NCI-H2107 treated with DMSO at 0.1 percent for 48 hours (cell line): ENCODE data around the gene HLA-DPA1.
"Not testable (repeated sequence)": the region's sequence is repeated elsewhere in the genome, so short reads cannot be mapped to it uniquely, and the experiment has no call there.

Source experiments
- DNase-seq: peaks from one replicate; lab custom pipeline; 2025; ENCODE audit not compliant: unreplicated experiment; lab: John Stamatoyannopoulos, UW

Gene HLA-DPA1

GRCh38 chr6:33073431-33073871 lies at the start of gene HLA-DPA1:
HLA-DPA1 (minus strand) TSS chr6:33073649.
- DNase-seq, result no peak

DNA sequence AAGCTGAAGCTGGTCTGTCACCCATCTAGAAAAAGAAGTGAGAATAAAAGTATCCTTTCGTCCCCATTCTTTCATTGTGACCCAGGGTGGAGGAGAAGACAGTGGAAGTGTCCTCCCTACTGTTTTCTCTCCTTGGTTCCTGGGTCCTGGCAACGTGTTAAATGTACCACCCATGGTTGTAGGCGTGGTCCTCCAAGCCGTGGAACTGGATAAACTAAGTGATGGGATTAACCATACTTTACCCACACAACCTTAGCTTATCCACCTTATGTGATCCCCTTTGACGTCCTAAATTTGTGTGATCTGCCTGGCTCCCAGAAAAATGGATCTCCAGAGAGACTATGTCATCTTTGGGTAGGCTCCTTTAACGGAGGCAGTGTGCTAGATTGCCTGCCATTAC lies 49.7 kb upstream of the HLA-DPA1 start:
- DNase-seq, result no peak

DNA sequence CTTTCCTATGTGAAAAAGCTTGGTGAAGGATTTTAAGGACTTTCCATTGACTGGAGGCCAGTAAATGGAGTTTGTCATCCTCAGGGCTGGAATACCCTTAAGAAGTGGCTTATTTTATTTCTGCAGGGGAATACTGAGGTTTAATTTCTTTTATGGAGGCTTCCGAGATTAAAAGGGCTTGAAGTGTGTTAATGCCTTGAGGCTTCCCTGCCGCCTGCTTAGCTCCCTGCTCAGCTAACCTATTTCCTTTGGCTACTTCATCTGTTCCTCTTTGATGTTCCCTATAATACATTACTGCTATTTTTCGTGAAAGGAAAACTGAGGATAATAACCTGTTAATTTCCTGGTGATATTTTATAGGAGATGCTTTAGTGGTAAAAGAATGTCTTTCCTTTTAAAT lies 46.6 kb upstream of the HLA-DPA1 start:
- no peak for DNase-seq

DNA sequence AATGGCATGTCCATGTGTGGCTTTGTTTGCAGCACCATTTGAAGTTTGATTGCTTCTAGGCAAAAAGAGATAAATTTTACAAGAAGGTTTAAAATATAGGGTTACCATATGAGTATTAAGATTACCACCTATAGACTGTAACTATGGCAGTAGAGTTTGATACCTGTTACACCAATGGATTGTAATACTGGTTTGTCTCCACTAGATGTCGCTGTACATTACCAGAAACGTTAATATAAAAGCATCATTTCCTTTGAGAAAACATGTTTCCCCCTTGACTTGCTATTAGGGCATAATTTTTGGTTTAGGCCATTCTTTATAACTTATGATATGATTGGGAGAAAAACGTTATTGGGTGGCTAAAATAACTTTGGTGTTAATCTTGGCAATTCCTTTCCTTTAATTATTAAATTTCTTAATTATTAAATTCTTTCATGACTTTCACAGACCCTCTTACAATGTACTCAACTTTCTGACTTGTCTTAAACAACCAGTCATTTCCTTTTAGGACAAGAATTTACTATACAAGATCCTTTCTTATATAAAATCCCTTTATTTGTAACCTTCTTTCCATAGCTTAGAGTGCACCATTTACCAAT lies 45.2 kb upstream of the HLA-DPA1 start:
- peak; percentile 32 for DNase-seq

- no peak for DNase-seq
Observed at GRCh38 chr6:33117811-33118277, 44.4 kb upstream of the HLA-DPA1 start.

DNA sequence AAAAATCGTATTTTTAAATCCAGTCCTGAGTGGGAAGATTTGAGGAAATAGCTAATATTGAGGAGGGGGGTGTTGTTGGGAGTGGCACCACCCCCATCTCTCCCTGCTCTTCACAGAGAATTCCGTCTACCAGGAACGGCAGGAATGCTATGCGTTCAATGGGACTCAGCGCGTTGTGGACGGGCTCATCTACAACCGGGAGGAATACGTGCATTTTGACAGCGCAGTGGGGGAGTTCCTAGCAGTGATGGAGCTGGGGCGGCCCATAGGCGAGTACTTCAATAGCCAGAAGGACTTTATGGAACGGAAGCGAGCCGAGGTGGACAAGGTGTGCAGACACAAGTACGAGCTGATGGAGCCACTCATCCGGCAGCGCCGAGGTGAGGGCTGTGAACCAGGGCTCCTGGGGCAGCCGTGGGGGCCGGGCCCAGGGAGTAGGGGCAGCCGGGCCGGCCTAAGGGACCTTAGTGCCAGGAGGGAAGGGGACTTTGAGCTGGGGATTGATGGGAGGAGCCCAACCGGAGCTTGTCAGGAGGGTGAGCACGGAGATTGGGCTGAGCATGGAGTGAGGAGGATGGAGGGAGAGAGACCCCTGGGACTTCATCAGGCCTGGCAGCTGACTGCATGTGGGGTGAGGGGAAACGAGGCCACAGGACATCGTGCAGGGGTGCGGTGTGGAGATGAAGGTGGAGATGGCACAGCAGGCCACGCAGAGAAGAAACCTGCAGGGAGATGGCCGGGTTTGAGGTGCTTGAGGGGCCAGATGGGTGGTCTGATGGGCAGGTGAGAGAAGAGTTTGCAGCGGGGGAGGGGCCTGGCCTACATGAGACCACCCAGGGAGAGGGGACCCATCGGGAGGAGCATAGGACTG lies 43.6 kb upstream of the HLA-DPA1 start:
- no peak for DNase-seq

DNA sequence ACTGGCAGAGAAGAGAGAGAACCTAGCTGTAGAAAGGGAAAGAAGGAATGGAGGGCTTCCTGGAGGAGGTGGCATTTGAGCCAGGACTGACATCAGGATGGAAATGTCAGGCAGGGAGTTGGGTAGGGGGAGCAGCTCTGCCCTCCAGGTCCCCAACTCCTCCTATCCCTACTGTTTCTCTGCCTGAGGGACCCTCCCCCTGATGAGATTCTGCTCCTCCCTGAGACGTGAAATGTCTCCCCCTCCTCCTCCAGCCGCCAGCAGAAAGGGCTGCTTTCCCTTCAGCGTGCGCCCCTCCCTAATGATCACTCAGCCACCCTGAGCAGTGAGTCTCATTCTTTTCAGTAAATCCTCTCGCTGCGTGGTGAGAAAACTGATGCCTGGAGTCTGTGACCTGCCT lies 43.0 kb upstream of the HLA-DPA1 start:
- DNase-seq, result no peak

GRCh38 chr6:33114406-33114805 lies 41.0 kb upstream of the HLA-DPA1 start:
- no peak for DNase-seq

DNA sequence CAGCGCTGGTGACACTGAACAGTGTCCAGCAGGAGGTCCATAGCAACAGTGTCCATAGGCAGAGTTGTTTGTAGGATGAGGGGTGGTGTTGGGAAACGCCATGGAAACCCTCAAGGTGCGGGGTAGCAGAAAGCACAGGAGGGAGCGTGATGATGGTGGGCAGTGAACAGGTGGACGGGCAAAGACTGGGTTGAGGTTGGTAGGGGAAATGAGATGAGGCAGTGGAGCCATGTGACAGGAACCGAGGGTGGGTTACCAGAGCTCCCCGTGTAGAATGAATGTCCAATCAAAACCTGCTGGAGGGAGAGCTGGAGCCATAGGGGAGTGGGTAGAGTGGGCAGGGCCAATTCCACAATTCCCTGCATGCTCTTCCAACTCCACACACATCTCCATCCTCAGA lies 40.3 kb upstream of the HLA-DPA1 start:
- no peak for DNase-seq

GRCh38 chr6:33112148-33112547 lies 38.7 kb upstream of the HLA-DPA1 start:
- DNase-seq, result no peak

GRCh38 chr6:33108307-33108706 lies 34.9 kb upstream of the HLA-DPA1 start:
- no peak for DNase-seq

- no peak for DNase-seq
Observed at GRCh38 chr6:33107641-33108040, 34.2 kb upstream of the HLA-DPA1 start.

GRCh38 chr6:33105916-33106871 lies 32.7 kb upstream of the HLA-DPA1 start:
- no peak for DNase-seq

GRCh38 chr6:33105386-33105785 lies 31.9 kb upstream of the HLA-DPA1 start:
- no peak for DNase-seq

GRCh38 chr6:33104887-33105286 lies 31.4 kb upstream of the HLA-DPA1 start:
- DNase-seq, result no peak

DNA sequence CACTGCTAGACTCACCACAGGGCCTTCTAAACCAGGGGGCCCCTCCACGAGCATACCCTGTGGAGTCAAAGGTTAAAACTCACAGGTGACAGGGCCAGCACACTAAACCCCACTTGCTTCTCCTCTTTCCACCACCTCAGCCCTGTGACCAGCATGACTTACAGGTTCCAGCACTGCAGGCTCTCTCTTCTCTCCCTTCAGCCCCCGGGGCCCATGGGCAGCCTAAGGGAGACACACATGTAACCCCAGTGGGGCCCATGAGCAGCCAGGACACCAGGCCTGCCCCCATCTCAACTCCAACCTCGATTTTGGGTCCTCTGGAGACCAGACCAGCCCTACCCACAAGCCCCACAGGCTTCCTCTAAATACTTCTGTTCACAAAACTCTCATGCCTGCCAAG lies 30.3 kb upstream of the HLA-DPA1 start:
- DNase-seq, result no peak

- DNase-seq, result not testable (repeated sequence)
Observed at GRCh38 chr6:33101121-33101737, 27.8 kb upstream of the HLA-DPA1 start.

DNA sequence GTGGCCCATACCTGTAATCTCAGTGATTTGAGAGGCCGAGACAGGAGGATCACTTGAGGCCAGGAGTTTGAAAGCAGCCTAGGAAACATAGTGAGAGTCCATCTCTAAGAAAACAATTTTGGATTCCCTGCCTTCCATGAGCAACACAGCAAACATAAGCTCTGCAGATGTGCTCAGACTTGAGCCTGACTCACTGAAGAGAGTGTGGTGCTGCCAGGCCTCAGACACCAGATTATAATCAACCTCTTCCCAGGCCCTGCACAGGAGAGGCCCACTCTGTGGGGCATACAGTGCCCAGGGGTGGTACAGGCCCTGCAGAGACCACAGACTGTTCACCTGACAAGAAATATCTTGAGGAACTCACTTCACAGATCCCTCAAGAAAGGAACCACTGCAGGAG lies 22.2 kb upstream of the HLA-DPA1 start:
- no peak for DNase-seq

GRCh38 chr6:33093855-33094254 lies 20.4 kb upstream of the HLA-DPA1 start:
- DNase-seq, result no peak

DNA sequence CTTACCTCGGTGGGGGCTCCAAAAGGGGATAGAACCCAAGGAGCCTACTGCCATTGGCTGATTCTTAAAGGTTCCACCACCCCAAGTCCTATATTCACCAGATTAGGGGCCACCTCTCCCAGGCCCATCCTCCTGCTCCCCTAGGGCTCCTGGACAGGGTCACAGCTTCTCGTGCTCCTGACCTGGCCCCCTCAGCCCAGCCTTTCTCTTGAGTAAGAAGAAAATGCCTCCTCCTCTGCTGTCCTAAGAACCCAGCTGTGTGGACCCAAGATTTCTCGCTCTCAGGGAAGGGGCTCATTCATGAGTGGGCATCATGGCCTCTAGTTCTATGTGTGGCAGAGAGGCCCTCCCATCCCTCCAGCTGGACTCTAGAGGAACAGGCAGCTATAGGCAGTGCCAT lies 18.9 kb upstream of the HLA-DPA1 start:
- DNase-seq, result no peak

- DNase-seq, result no peak
Observed at GRCh38 chr6:33091957-33092356, 18.5 kb upstream of the HLA-DPA1 start.
